Activated B cell treated with CpG ODN at 0.5 μM for 24 hours (primary cell): ENCODE results near the gene BTBD9. TPM values are rescaled to one million over a fixed set of nuclear protein-coding genes. Genes with fewer than 3 reads are reported as not detected.

Source experiments
- ATAC-seq: fragments of 200-7000 bp; cut with Tn5 transposase; one replicate; pipeline ENCODE4 v1.10.0; 2021; ENCODE audit warnings: low read depth, mild to moderate bottlenecking, moderate library complexity
- CTCF ChIA-PET: fragments of 350-600 bp; sonication (Branson Sonifier 250); formaldehyde crosslinking; loops from one replicate; lab custom pipeline; 2021; ENCODE audit warnings: antibody characterized with exemption; lab: Charles Lee
- POLR2A ChIA-PET: fragments of 350-600 bp; sonication (Branson Sonifier 250); formaldehyde crosslinking; loops from one replicate; lab custom pipeline; 2021; ENCODE audit warnings: antibody characterized with exemption; lab: Charles Lee
- DNase-seq: peaks from one replicate; pipeline ENCODE4 v3.0.0; 2022
- H3K27ac Mint-ChIP-seq: one replicate; pipeline ENCODE4 v1.8.0; 2020; ENCODE audit warnings: mixed read lengths
- H3K27me3 Mint-ChIP-seq: one replicate; pipeline ENCODE4 v1.8.0; 2021; ENCODE audit warnings: mixed read lengths
- H3K36me3 Mint-ChIP-seq: one replicate; pipeline ENCODE4 v1.8.0; 2021; ENCODE audit warnings: low read depth, mixed read lengths
- H3K4me1 Mint-ChIP-seq: one replicate; pipeline ENCODE4 v1.8.0; 2021; ENCODE audit warnings: mixed read lengths
- H3K4me3 Mint-ChIP-seq: one replicate; pipeline ENCODE4 v1.8.0; 2020; ENCODE audit warnings: mild to moderate bottlenecking, mixed read lengths
- H3K9me3 Mint-ChIP-seq: one replicate; pipeline ENCODE4 v1.8.0; 2020; ENCODE audit warnings: mixed read lengths
- intact Hi-C: fragments of 100-400 bp; cut with micrococcal nuclease; formaldehyde crosslinking; loops from one replicate; pipeline ENCODE4 v1.15.1; 2024
- total RNA-seq: library from RNA; stranded (reverse); gene quantifications from 2 replicates; pipeline ENCODE4 v1.2.3, GENCODE V29; 2022
- TF ChIP-seq, protein P1 (sequence below): fragments of 200-600 bp; IDR thresholded peaks from one replicate; pipeline ENCODE4 v1.8.0; 2022; ENCODE audit warnings: antibody characterized with exemption, mild to moderate bottlenecking

BTBD9 gene
- total RNA-seq, 1 donor from 2014 or later, result 25.7 TPM

DNA sequence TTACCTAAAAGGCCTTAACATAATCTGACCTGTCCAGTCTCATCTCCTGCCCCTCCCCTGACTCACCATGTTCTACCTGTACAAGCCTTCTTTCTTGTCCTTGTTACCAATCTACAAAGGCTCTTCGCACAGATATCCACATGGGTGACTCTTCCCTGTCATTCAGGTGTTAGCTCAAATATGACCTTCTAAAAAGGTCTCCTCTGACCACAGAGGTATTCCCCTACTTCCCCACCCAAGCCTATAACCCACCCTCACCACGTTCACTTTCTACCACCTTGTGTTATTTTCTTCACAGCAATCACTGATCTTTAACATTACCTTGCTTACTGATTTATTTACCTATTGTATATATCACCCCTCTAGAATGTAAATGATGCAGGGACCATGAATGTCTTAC lies 96.7 kb downstream of the BTBD9 start:
- no peak for ATAC-seq

DNA sequence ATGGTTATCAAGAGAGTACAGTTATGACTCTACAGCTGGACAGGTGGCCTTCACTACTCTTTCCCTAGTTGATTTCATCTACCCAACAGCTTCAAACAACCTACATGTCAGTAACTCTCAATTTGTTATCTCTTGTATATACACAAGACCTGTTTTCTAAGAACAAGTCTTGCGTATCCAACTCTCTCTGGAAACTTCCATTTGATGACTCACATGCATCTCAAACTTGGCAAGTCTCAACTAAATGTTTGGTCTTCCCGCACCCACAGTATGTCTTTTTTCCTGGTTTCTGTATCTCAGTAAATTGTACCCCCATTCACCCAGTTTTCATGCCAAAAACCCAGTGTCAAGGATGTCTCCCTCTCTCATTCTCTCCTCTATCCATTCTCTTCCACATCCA lies 97.7 kb downstream of the BTBD9 start:
- POLR2A ChIA-PET, result no interaction called here
- H3K27ac Mint-ChIP-seq, result no peak overlapping the region
- no peaks in the 10 kb centered on the region for H3K9me3 Mint-ChIP-seq
- no peaks in the 10 kb centered on the region for H3K27me3 Mint-ChIP-seq
- intact Hi-C loops, result no loop called here
- CTCF ChIA-PET, result no interaction called here
- H3K4me1 Mint-ChIP-seq, result no peaks in the 10 kb centered on the region
- DNase-seq, result no peak
- no peak for ATAC-seq
- TF ChIP-seq, protein P1, sequence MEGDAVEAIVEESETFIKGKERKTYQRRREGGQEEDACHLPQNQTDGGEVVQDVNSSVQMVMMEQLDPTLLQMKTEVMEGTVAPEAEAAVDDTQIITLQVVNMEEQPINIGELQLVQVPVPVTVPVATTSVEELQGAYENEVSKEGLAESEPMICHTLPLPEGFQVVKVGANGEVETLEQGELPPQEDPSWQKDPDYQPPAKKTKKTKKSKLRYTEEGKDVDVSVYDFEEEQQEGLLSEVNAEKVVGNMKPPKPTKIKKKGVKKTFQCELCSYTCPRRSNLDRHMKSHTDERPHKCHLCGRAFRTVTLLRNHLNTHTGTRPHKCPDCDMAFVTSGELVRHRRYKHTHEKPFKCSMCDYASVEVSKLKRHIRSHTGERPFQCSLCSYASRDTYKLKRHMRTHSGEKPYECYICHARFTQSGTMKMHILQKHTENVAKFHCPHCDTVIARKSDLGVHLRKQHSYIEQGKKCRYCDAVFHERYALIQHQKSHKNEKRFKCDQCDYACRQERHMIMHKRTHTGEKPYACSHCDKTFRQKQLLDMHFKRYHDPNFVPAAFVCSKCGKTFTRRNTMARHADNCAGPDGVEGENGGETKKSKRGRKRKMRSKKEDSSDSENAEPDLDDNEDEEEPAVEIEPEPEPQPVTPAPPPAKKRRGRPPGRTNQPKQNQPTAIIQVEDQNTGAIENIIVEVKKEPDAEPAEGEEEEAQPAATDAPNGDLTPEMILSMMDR, result no peak
- H3K4me3 Mint-ChIP-seq, result no peak overlapping the region
- peaks cover 5% of the 10 kb centered on the region for H3K36me3 Mint-ChIP-seq

More for the DNA sequence above, 96.7 kb downstream of the BTBD9 start:
- CTCF ChIA-PET, result no interaction called here
- no peaks in the 10 kb centered on the region for H3K9me3 Mint-ChIP-seq
- peaks cover 11% of the 10 kb centered on the region for H3K36me3 Mint-ChIP-seq
- no peak overlapping the region for H3K27ac Mint-ChIP-seq
- POLR2A ChIA-PET, result no interaction called here
- TF ChIP-seq, protein P1, result no peak
- intact Hi-C loops, result no loop called here
- H3K4me3 Mint-ChIP-seq, result no peak overlapping the region
- H3K4me1 Mint-ChIP-seq, result no peaks in the 10 kb centered on the region
- no peaks in the 10 kb centered on the region for H3K27me3 Mint-ChIP-seq
- no peak for DNase-seq

DNA sequence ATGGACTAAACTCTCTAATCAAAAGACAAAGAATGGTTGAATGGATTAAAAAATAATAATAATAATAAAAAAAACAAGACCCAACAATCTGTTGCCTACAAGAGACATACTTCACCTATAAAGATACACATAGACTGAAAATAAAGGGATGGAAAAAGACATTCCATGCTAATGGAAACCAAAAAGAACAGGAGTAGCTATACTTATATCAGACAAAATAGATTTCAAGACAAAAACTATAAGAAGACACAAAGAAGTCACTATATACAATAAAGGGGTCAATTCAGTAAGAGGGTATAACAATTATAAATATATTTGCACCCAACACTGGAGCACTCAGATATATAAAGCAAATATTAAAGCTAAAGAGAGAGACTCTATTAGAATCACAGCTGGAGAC lies 106.7 kb downstream of the BTBD9 start:
- ATAC-seq (no peak), DNase-seq (no peak)
- CTCF ChIA-PET, result interaction anchor here (1.0 kb wide), 1 partner anchor 22 kb away, joined by 3 read pairs; no protein-coding TSS in a partner anchor
- H3K9me3 Mint-ChIP-seq, result peaks cover 5% of the 10 kb centered on the region
- H3K4me3 Mint-ChIP-seq, result no peak overlapping the region
- TF ChIP-seq, protein P1, result no peak
- intact Hi-C loops, result no loop called here
- no peak overlapping the region for H3K27ac Mint-ChIP-seq
- H3K27me3 Mint-ChIP-seq, result no peaks in the 10 kb centered on the region
- peaks cover 21% of the 10 kb centered on the region for H3K4me1 Mint-ChIP-seq
- POLR2A ChIA-PET, result no interaction called here
- H3K36me3 Mint-ChIP-seq, result peaks cover 31% of the 10 kb centered on the region

DNA sequence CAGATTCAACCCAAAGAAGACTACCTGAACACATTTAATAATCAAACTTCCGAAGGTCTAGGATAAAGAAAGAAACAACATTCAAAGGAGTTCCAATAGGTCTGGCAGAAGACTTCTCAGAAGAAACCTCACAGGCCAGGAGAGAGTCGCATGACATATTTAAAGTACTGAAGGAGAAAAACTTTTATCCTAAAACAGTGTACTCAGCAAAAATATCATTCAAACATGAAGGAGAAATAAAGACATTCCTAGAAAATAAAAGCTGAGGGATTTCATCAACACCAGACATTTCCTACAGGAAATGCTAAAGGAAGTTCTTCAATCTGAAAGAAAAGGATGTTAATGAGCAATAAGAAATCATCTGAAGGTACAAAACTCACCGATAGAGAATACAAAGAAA lies 108.6 kb downstream of the BTBD9 start:
- ATAC-seq, result no peak
- POLR2A ChIA-PET, result no interaction called here
- H3K4me3 Mint-ChIP-seq, result no peak overlapping the region
- intact Hi-C loops, result no loop called here
- peaks cover 9% of the 10 kb centered on the region for H3K9me3 Mint-ChIP-seq
- H3K27ac Mint-ChIP-seq, result no peak overlapping the region
- peaks cover 21% of the 10 kb centered on the region for H3K4me1 Mint-ChIP-seq
- CTCF ChIA-PET, result no interaction called here
- peaks cover 46% of the 10 kb centered on the region for H3K36me3 Mint-ChIP-seq
- no peak for DNase-seq
- no peaks in the 10 kb centered on the region for H3K27me3 Mint-ChIP-seq
- TF ChIP-seq, protein P1, result no peak

DNA sequence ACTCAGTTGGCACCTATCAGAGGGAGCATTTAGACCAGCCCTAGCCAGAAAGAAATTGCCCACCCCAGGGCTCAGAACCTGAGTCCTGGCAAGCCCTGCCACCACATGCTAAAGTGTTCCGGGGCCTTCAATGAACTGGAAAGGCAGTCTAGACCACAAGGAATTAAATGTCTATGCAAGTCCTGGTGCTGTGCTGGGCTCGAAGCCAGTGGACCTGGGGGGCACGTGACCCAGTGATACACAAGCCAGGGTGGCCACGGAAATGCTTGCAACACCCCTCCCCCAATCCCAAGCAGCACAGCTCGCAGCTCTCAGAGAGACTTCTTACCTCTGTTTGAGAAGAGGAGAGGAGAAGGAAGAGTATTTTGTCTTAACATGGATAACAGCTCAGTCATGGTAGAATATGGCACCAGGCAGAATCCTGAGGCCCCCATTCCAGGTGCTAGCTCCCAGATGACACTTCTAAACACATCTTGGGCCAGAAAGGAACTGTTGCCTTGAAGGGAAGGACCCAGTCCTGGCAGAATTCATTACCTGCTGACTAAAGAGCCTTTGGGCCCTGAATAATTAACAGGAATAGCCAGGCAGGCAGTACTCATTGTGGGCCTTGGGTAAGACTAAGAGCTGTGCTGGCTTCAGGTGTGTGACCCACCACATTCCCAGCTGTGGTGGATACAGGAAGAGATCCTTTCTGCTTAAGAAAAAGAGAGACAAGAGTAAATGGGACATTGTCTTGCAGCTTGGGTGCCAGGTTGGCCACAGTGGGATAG lies 111.3 kb downstream of the BTBD9 start:
- DNase-seq (no peak), ATAC-seq (no peak)
- Mint-ChIP-seq H3K9me3 (peaks cover 15% of the 10 kb centered on the region), H3K27ac (no peak overlapping the region), H3K4me1 (peaks cover 21% of the 10 kb centered on the region), H3K4me3 (no peak overlapping the region), H3K36me3 (peaks cover 56% of the 10 kb centered on the region), H3K27me3 (no peaks in the 10 kb centered on the region)
- TF ChIP-seq, protein P1, result no peak
- CTCF ChIA-PET, result interaction anchor here (0.6 kb wide), 2 partner anchors 10 to 43 kb away, joined by 3 read pairs; no protein-coding TSS in a partner anchor
- POLR2A ChIA-PET, result no interaction called here
- intact Hi-C loops, result no loop called here
